H1 (cell line): ENCODE data around the gene BORCS8. TPM values are rescaled to one million over a fixed set of nuclear protein-coding genes. Genes with fewer than 3 reads are reported as not detected.

ENCODE experiments used
- CHD2 ChIP-seq: IDR thresholded peaks from 2 replicates; pipeline ENCODE4 v1.6.1; 2012; ENCODE audit warnings: low read length, improper control_type of control experiment
- PHF8 ChIP-seq: fragments of 200-600 bp; sonication (generic); conservative IDR thresholded peaks from 2 replicates; pipeline ENCODE4 v1.7.1; 2012; ENCODE audit warnings: low read depth, mild to moderate bottlenecking, inconsistent platforms, low read length, moderate library complexity
- SAP30 ChIP-seq: fragments of 300-600 bp; sonication (generic); IDR thresholded peaks from 2 replicates; pipeline ENCODE4 v1.7.1; 2012; ENCODE audit warnings: low read length, moderate library complexity, mild to moderate bottlenecking, inconsistent platforms; ENCODE audit not compliant: insufficient read depth, insufficient replicate concordance
- SIN3A ChIP-seq, 2 experiments: IDR thresholded peaks in 1 of 2; conservative IDR thresholded peaks in 1 of 2; 2 replicates each; pipeline ENCODE4 v1.6.1; 2011 to 2012; ENCODE audit warnings: low read length in 2 of 2, improper control_type of control experiment in 1 of 2, low read depth in 1 of 2, mild to moderate bottlenecking in 1 of 2
- SP1 ChIP-seq: IDR thresholded peaks from 2 replicates; pipeline ENCODE4 v1.6.1; 2011; ENCODE audit warnings: low read depth, low read length
- SP2 ChIP-seq: IDR thresholded peaks from 2 replicates; pipeline ENCODE4 v1.6.1; 2012; ENCODE audit warnings: mild to moderate bottlenecking, low read length, inconsistent platforms
- SRF ChIP-seq: IDR thresholded peaks from 2 replicates; pipeline ENCODE4 v1.6.1; 2011; ENCODE audit warnings: mild to moderate bottlenecking, low read depth, low read length, moderate library complexity
- TAF1 ChIP-seq: IDR thresholded peaks from 2 replicates; pipeline ENCODE4 v1.6.1; 2011; ENCODE audit warnings: mild to moderate bottlenecking, low read depth, low read length
- TCF12 ChIP-seq: IDR thresholded peaks from 2 replicates; pipeline ENCODE4 v1.6.1; 2011; ENCODE audit warnings: low read depth, mild to moderate bottlenecking, low read length
- polyA plus RNA-seq, 7 experiments: library from polyadenylated mRNA; depleted of rRNA in 3 of 7; stranded (reverse) in 5 of 7; unstranded in 2 of 7; fragments of >200 nt in 5 of 7; fragments of 200-250 nt in 2 of 7; gene quantifications; 1 replicate in 5 of 7; 2 replicates in 1 of 7; 4 replicates in 1 of 7; pipeline versions ENCODE4 v1.2.1 to v1.2.3, GENCODE V29; 2011 to 2013; ENCODE audit warnings: missing spikeins in 2 of 7, mixed read lengths in 2 of 7
- total RNA-seq: library from RNA; stranded (reverse); fragmentation: NEBNext Ultra II Directional; extraction: Animal tissue kit (Norgen Biotek cat#: 25700); gene quantifications from 2 replicates; pipeline ENCODE4 v1.2.1, GENCODE V29; 2021
- TF ChIP-seq, protein P1 (sequence below): fragments of 300-600 bp; sonication (generic); IDR thresholded peaks from 2 replicates; pipeline ENCODE4 v1.7.1; 2012; ENCODE audit warnings: low read length, moderate library complexity, mild to moderate bottlenecking, inconsistent platforms; ENCODE audit not compliant: insufficient replicate concordance

Gene BORCS8
- total and polyA plus RNA-seq, 2 of the 8 experiments (the other 6 are each of a cell fraction or from before 2014, with no cell fraction given) = 15.0 to 15.9 TPM

DNA sequence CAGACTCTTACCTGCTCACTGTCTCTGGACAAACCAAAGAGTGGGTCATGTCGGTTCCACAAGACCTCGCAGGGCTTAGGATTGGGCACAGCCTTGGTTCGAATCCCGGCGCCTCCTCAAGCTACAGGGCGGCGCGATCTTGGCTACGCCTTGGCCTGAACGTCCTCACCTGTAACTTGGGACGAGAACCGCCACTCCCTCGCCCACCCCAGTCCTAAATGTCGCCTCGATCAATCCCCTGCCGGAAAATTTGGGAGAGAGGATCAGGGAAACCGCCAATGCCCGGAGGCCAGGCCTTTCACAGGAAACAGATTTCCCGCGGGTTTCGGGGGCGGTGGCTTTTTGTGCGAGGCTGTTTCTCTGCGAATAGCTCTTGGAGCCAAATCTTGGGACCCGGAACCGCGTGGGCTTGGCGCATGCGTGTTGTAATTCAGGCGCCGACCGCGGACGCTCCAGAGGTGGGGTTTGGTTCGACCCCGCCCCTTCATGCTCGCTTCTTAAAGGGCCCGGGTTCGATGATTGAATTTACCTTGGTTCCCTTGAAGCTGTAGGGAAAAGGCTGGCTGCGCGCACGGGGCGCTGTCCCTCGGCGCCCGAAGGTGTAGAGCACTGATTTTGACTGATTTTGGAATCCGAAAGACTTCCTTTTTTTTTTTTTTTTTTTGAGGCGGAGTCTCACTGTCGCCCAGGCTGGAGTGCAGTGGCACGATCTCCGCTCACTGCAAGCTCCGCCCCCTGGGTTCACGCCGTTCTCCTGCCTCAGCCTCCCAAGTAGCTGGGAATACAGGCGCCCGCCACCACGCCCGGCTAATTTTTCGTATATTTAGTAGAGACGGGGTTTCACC is 11.3 kb upstream of the BORCS8 start, which contains the start of gene NR2C2AP (continued):
- TF ChIP-seq, protein P1, sequence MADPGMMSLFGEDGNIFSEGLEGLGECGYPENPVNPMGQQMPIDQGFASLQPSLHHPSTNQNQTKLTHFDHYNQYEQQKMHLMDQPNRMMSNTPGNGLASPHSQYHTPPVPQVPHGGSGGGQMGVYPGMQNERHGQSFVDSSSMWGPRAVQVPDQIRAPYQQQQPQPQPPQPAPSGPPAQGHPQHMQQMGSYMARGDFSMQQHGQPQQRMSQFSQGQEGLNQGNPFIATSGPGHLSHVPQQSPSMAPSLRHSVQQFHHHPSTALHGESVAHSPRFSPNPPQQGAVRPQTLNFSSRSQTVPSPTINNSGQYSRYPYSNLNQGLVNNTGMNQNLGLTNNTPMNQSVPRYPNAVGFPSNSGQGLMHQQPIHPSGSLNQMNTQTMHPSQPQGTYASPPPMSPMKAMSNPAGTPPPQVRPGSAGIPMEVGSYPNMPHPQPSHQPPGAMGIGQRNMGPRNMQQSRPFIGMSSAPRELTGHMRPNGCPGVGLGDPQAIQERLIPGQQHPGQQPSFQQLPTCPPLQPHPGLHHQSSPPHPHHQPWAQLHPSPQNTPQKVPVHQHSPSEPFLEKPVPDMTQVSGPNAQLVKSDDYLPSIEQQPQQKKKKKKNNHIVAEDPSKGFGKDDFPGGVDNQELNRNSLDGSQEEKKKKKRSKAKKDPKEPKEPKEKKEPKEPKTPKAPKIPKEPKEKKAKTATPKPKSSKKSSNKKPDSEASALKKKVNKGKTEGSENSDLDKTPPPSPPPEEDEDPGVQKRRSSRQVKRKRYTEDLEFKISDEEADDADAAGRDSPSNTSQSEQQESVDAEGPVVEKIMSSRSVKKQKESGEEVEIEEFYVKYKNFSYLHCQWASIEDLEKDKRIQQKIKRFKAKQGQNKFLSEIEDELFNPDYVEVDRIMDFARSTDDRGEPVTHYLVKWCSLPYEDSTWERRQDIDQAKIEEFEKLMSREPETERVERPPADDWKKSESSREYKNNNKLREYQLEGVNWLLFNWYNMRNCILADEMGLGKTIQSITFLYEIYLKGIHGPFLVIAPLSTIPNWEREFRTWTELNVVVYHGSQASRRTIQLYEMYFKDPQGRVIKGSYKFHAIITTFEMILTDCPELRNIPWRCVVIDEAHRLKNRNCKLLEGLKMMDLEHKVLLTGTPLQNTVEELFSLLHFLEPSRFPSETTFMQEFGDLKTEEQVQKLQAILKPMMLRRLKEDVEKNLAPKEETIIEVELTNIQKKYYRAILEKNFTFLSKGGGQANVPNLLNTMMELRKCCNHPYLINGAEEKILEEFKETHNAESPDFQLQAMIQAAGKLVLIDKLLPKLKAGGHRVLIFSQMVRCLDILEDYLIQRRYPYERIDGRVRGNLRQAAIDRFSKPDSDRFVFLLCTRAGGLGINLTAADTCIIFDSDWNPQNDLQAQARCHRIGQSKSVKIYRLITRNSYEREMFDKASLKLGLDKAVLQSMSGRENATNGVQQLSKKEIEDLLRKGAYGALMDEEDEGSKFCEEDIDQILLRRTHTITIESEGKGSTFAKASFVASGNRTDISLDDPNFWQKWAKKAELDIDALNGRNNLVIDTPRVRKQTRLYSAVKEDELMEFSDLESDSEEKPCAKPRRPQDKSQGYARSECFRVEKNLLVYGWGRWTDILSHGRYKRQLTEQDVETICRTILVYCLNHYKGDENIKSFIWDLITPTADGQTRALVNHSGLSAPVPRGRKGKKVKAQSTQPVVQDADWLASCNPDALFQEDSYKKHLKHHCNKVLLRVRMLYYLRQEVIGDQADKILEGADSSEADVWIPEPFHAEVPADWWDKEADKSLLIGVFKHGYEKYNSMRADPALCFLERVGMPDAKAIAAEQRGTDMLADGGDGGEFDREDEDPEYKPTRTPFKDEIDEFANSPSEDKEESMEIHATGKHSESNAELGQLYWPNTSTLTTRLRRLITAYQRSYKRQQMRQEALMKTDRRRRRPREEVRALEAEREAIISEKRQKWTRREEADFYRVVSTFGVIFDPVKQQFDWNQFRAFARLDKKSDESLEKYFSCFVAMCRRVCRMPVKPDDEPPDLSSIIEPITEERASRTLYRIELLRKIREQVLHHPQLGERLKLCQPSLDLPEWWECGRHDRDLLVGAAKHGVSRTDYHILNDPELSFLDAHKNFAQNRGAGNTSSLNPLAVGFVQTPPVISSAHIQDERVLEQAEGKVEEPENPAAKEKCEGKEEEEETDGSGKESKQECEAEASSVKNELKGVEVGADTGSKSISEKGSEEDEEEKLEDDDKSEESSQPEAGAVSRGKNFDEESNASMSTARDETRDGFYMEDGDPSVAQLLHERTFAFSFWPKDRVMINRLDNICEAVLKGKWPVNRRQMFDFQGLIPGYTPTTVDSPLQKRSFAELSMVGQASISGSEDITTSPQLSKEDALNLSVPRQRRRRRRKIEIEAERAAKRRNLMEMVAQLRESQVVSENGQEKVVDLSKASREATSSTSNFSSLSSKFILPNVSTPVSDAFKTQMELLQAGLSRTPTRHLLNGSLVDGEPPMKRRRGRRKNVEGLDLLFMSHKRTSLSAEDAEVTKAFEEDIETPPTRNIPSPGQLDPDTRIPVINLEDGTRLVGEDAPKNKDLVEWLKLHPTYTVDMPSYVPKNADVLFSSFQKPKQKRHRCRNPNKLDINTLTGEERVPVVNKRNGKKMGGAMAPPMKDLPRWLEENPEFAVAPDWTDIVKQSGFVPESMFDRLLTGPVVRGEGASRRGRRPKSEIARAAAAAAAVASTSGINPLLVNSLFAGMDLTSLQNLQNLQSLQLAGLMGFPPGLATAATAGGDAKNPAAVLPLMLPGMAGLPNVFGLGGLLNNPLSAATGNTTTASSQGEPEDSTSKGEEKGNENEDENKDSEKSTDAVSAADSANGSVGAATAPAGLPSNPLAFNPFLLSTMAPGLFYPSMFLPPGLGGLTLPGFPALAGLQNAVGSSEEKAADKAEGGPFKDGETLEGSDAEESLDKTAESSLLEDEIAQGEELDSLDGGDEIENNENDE = no peak
- TF ChIP-seq SIN3A (conservative IDR thresholded peaks at IDR 0.05 in 1 of 2, IDR thresholded peaks at IDR 0.05 in 1 of 2; ENCODE audit: low read depth in 1 of 2, low read length in 2 of 2) = 0 out of 4 replicates have a peak, but pooled peaks have one; percentile 17 to 50
- no peak for TF ChIP-seq SRF
- no peak; the same call in 1 of the 2 replicates for TF ChIP-seq PHF8
- TF ChIP-seq SP2 = no peak
- TF ChIP-seq SP1 = 0 out of 2 replicates have a peak, but pooled peaks have one; percentile 12
- no peak for TF ChIP-seq TCF12
- peak; percentile 41; the same call in 1 of the 2 replicates for TF ChIP-seq TAF1
- no peak for TF ChIP-seq CHD2
- no peak for TF ChIP-seq SAP30
